Activated CD4-positive, alpha-beta T cell treated with anti-CD3 and anti-CD28 coated beads for 4 hours (primary cell): ENCODE measurements around the gene ZNF382.
A peak's percentile ranks its signal among the peaks of the same experiment; 100 is the strongest.
"Not testable (repeated sequence)": the region's sequence is repeated elsewhere in the genome, so short reads cannot be mapped to it uniquely, and the experiment has no call there.

ENCODE experiments used
- DNase-seq, 2 donors: peaks; one replicate each; pipeline ENCODE4 v3.0.0-alpha.2; 2020

The ZNF382 gene

GRCh38 chr19:36605101-36605876, at the start of gene ZNF382:
Gene ZNF382 (plus strand): TSS chr19:36605313. CDS start chr19:36609915, 4,602 bp downstream.
- DNase-seq = peak; percentile 90

- no peak for DNase-seq
Observed at GRCh38 chr19:36564391-36564790, 40.7 kb upstream of the ZNF382 start.

- no peak for DNase-seq
Observed at GRCh38 chr19:36572593-36573019, 32.5 kb upstream of the ZNF382 start.

GRCh38 chr19:36573020-36573894, 31.9 kb upstream of the ZNF382 start, which contains the start of gene ZNF529:
Gene ZNF529 (minus strand): TSS chr19:36573292. CDS start chr19:36572346, 946 bp downstream.
- DNase-seq = peak; percentile 77 to 81

GRCh38 chr19:36573895-36574720, 31.0 kb upstream of the ZNF382 start:
- DNase-seq = no peak

GRCh38 chr19:36574741-36575140, 30.4 kb upstream of the ZNF382 start:
- DNase-seq = no peak

GRCh38 chr19:36577271-36577996, 27.7 kb upstream of the ZNF382 start:
- no peak for DNase-seq

GRCh38 chr19:36579255-36579654, 25.9 kb upstream of the ZNF382 start:
- DNase-seq = no peak

GRCh38 chr19:36602681-36603080, 2.4 kb upstream of the ZNF382 start:
- not testable (repeated sequence) for DNase-seq

GRCh38 chr19:36604656-36605100, 435 bp upstream of the ZNF382 start:
- DNase-seq = peak; percentile 86 to 89

GRCh38 chr19:36605877-36606478, 865 bp downstream of the ZNF382 start:
- DNase-seq = no peak

GRCh38 chr19:36627057-36627456, 21.9 kb downstream of the ZNF382 start:
- DNase-seq = no peak

GRCh38 chr19:36635342-36635741, 30.2 kb downstream of the ZNF382 start:
- DNase-seq = no peak

GRCh38 chr19:36638862-36639510, 33.9 kb downstream of the ZNF382 start:
- DNase-seq = no peak

- DNase-seq = no peak
Observed at GRCh38 chr19:36646746-36647145, 41.6 kb downstream of the ZNF382 start.

- DNase-seq = no peak
Observed at GRCh38 chr19:36652958-36653357, 47.8 kb downstream of the ZNF382 start.

- no peak for DNase-seq
Observed at GRCh38 chr19:36665832-36666231, 60.7 kb downstream of the ZNF382 start.

- no peak for DNase-seq
Observed at GRCh38 chr19:36668646-36669045, 63.5 kb downstream of the ZNF382 start.

GRCh38 chr19:36672368-36672767, 67.3 kb downstream of the ZNF382 start:
- no peak for DNase-seq

- no peak for DNase-seq
Observed at GRCh38 chr19:36674201-36674600, 69.1 kb downstream of the ZNF382 start.

- no peak for DNase-seq
Observed at GRCh38 chr19:36679455-36679854, 74.3 kb downstream of the ZNF382 start.
